HG03066 (cell line): ENCODE data around the gene APOBEC4.

ENCODE experiments used
- ATAC-seq: cut with Tn5 transposase; IDR thresholded peaks from one replicate; pipeline ENCODE4 v1.9.1; 2021; ENCODE audit warnings: low read depth; ENCODE audit not compliant: unreplicated experiment

Gene APOBEC4

DNA sequence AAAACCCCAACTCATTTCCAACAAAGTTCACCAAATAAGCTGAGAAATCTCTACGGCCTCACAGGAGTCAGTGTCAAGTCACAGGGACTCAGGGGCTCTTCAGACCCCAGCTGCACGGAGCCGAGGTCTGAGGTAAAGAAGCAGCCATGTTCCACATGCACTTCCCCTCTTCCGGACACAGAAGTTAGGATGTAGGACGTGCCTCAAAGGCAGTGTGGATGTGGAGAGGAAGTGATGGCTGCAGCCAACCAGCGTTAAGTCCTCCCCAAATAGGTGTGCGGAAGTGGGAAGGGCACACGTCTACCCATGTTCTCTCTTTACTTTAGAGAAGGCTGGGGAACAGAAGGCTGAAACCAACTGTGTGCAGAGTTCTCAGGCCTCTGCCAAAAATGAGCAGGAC, 48.3 kb downstream of the APOBEC4 start:
- no peak for ATAC-seq

DNA sequence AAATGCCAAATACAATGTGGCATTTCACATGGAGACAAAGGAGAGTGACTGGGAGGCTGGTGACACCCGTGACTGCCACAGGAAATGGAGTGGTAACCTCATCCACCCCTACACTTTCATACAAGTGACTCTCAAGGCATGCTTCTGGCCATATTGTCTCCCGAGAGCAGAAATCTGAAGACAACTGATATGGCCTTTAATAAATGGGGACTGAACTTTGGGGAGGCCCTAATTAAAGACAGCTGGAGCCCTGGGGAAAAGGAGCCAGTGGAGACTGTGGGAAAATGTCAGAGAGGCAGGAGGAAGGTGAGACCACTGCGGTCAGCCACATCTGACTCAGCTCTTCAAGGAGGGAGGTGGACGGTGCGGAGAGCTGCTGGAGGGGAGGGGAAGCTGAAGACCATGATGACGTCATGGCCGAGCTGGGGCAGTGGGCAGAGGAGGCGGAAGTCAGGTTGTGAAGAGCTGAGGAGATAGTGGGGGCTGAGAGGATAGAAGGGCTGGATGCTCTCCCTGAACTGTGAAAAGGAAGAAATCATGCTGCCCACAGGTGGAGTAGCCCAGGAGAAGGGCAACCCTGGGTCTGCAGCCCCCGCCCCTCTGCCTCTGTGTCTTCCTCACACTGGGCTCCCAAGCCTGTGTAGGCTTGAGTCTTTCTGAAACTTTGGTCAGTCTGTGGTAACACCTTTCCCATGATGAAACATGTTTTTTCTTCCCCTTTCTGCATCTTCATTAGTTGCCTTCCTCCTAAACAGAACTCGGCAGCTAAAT, 48.9 kb downstream of the APOBEC4 start:
- peak; percentile 34 for ATAC-seq

GRCh38 chr1:183602510-183602909, 50.6 kb downstream of the APOBEC4 start:
- no peak for ATAC-seq

DNA sequence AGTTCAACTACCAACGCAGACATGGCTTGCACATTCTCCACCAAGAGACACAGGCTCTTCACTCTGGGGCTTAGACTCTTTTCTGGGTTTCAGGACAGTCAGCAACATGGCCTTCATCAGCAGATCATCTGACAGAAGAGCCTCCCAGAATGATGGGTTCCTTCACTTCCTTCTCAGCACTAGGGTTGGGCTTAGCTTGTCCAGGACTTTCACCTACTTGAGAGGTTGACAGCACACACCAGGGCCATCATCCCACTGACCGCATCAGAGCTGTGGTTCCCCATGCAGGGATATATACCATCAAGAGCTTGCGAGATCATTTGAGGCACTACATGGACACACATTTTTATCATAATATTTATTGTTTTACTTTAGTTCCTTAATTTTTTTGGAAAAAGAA, 52.5 kb downstream of the APOBEC4 start:
- no peak for ATAC-seq

DNA sequence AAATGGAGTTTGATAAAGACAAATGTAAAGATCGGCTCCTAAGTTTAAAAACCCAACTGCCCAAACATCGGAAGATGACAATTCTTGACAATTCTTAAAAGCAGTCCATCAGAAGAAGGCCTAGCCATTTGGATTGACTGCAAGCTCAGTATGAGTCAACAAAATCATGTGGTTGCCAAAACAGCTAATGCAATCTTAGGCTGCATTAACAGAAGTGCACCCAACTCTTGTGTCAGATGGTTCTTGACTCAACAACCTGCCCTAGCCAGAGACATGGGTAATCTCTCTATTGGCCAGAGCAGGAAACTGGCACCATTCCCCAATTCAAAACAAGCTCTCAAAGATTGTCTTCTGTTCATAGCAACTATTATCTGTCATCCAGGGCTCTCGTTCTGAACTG, 53.0 kb downstream of the APOBEC4 start:
- ATAC-seq = no peak

- ATAC-seq = peak; percentile 64
Observed at GRCh38 chr1:183598386-183598785, 54.7 kb downstream of the APOBEC4 start.

GRCh38 chr1:183597656-183598347, 55.3 kb downstream of the APOBEC4 start:
- no peak for ATAC-seq

DNA sequence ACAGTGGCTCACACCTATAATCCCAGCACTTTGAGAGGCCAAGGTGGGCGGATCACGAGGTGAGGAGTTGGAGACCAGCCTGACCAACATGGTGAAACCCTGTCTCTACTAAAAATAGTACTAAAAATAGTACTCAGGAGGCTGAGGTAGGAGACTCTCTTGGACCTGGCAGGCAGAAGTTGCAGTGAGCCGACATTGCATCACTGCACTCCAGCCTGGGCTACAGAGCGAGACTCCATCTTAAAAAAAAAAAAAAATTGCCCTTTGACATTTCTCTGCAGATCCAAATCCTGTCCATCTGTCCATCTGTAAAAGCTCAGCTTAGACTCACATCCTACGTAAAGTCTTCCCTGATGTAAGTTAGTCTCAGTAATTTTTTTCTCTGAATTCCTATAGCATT, 56.6 kb downstream of the APOBEC4 start:
- ATAC-seq = no peak
